Raji (cell line): Measurements from ENCODE around the gene DRAP1.

Source experiments
- POLR2A ChIP-seq: IDR thresholded peaks from 2 replicates; pipeline ENCODE4 v1.6.1; 2011; ENCODE audit warnings: low read depth, low read length, control low read depth; ENCODE audit not compliant: insufficient read depth

DRAP1 gene

DNA sequence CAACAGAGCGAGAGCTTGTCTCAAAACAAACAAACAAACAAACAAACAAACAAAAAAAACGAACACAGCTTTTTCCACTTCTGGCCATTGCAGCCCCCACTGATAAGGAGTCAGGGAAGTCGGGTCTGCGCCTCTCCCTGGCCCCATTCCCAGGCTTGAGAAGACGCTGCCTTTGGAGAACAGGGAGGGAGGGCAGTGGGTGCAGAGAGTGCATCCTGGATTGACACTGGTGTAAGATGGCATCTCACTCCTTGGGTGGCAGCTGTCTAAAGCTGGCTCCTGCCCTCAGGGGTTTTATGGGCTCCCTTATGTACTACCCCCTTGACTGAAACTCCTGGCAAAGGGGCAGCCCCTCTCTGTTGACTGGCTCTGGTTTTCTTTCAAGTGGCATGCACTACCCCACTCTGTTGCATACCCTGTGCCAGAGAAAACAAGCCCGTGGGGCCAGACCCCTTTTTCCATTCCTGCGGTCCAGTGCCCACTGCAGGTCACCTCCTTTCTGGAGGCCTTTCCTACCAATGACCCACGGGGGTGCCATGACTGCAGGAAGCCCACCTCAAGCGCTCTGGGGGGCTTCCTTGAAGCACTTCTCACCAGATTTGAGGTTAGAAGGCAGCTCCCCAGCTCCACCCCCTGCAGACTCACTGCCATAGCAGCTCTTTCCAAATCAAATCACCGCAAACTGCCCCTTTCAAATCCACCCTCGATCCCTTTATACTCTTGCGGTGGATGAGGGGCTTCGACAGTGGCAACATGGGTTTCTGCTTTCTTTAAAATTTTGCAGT lies 12.7 kb downstream of the DRAP1 start:
- TF ChIP-seq POLR2A: no peak

DNA sequence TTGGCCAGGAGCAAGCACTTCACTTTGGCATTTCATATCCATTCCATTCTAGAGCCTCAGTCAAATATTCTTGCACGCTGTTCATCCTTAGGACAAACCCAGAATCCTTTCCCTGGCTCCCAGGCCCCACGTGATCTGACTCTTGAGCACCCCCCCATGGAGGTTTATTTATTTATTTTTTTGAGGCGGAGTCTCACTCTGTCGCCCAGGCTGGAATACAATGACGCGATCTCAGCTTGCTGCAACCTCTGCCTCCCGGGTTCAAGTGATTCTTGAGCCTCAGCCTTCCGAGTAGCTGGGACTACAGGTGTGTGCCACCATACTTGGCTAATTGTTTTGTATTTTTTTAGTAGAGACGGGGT lies 13.3 kb downstream of the DRAP1 start:
- TF ChIP-seq POLR2A: no peak

DNA sequence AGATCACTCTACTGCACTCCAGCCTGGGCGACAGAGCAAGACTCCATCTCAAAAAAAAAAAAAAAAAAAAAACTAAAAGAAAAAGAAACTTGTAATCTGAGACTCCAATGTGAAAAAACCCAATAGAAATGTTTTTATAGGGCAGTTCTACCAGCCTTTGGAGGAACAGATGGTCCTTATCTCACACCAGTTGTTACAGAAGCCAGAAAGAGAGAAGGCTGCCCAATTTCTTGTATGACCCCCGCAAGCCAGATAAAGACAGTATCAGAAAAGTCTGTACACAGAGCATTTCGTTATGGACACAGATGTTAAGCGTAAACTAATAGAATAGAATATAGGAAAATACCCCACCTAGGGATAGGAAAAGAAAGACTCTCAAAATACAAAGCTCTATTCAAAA lies 14.8 kb downstream of the DRAP1 start:
- TF ChIP-seq POLR2A: no peak

DNA sequence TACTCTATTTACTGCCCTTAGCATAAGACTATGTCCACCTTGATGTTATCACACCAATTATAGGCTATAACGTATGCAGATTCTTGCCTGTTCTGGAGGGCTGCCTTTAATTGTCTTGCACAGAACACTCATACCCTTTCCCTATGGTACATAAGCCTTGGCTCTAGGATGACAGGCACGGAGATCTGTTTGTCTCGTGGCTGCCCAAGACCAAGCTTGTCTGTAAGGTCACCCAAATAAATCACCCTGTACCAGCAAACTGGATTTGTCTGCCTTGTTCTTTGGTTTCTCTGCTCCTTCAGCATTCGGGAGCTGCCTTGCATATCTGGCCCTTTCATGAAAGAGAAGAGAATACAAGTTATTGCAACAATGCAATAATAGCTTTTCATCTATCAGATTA lies 18.5 kb downstream of the DRAP1 start:
- TF ChIP-seq POLR2A: no peak

DNA sequence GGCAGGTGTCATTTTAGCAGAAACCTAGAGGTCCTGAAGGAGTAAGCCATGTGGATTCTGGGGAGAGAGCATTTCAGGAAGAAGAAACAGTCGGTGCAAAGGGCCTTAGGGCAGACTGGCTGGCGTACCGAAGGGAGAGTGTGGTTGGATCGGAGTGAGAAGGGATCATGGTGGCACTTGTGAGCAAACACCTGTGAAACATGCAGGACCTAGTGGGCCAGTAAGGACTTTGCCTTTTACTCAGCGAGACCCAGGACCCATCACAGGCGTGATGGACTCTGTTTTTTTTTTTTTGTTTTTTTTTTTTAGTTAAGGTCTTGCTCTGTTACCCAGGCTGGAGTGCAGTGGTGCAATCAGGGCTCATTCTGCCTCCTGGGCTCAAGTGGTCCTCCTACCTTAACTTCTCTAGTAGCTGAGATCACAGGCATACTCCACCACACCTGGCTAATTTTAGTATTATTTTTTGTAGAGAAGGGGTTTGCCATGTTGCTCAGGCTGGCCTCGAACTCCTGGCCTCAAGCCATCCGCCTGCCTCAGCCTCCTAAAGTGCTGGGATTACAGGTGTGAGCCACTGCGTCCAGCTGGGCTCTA lies 22.6 kb downstream of the DRAP1 start:
- TF ChIP-seq POLR2A: no peak

DNA sequence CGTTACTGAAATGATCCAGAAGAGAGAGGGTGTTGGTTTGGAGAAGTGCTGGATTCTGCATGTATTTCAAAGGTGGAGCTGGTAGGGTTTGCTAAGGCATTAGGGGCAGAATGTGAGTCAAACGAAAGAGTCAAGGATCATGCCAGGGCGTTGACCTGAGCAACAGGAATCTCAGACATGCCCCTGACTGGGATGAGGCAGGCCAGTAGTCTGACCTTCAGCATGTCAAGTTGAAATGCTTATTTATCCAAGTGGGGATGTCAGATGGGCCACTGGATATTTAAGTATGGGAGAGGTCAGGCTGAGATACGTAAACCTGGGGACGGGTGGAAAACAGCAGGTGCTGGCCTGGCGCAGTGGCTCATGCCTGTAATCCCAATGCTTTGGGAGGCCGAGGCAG lies 23.3 kb downstream of the DRAP1 start:
- no peak for TF ChIP-seq POLR2A

DNA sequence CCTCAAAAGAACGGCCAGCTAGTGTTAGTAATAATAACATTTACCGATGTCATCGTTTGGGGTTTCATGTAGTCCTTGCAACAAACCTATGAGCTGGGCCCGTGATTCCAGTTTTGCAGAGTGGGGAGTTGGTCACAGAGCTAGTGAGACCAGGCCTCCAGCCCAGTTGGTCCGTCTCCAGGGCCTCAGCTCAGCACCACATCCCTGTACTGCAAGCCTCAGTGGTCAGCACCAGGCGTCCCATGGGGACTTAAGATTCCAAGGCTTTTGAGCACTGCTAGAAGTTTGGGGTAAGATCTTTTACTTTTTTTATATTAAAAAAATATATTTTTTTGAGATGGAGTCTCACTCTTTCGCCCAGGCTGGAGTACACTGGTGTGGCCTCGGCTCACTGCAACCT lies 25.0 kb downstream of the DRAP1 start:
- no peak for TF ChIP-seq POLR2A

DNA sequence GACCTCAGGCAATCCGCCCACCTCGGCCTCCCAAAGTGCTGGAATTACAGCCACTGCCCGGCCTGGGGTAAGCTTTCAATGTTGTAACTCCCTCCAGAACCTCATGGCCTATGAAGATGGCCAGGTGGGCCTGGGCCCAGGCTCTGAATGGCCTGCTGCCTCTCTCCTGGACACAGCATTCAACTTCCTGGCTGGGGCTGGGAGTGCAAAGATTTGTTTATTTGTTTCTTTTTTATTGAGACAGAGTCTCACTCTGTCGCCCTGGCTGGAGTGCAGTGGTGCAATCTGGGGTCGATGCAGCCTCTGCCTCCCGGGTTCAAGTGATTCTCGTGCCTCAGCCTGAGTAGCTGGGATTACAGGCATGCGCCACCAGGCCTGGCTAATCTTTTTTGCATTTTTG lies 25.5 kb downstream of the DRAP1 start:
- TF ChIP-seq POLR2A: no peak

DNA sequence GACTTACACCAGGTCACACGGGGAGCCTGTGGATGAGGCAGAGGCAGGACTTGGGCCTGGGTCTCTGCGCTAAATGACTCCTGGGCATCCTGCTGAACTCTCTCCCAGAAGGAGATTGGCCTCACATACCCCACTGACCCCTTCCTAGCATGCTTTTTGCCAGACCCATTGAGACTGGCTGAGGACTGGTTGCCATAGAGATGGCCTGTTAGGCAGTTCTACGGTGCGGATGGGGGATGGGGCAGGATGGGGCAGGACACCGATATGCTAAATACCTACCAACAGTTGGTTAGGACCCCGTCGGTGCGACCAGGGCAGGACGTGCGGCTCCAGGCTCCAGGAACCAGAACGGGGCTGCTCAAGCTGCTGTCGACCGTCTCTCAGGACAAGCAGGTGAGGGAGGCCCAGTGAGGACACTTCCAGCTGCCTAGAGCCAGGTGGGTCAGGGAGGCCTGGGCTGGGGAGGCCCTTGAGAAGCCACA lies 26.2 kb downstream of the DRAP1 start, which contains the start of gene TSGA10IP:
Gene TSGA10IP, plus strand, starts transcription at position 51 of the 482 bp plus-strand sequence. Its CDS starts 196 bp downstream, at position 247.
- no peak for TF ChIP-seq POLR2A

DNA sequence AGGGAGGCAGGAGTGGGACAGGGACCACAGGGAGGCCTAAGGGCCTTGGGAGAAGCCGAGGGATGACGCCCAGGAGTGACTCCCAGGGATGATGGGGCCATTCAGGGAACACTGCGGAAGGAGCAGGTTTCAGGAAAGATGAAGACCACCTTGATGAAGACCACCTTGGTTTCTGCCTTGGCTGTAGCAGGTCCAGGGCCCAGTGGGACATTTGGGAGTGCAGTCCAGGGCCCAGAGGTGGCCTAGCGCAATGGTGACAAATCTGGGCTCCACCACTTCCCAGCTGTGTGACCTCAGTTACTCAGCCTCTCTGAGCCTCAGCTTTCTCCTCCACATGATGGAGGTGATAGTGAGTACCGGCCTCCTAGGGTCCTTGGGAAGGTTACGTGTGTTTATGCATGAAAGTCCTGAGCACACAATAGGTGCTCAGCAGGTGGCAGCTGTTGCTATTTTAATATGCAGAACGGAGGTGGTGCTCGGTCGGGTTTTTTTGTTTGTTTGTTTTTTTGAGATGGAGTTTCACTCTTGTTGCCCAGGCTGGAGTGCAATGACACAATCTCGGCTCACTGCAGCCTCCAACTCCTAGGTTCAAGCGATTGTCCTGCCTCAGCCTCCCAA lies 26.8 kb downstream of the DRAP1 start:
- no peak for TF ChIP-seq POLR2A

DNA sequence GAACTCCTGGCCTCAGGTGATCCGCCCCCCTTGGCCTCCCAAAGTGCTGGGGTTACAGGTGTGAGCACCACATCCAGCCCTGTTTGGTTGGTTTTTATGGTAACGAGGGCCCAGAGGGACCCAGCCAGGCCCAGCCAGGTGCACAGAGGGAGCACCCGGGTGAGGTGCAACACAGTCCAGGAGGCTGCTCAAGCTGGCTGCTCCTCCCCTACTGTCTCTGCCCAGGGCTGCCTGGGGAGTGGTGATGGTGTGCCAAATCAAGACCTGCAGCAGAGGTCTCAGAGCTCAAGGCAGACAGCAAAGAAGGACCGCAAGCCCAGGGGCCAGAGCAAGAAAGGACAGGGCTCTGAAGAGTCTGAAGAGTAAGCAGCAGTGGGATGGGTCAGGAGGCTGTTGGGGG lies 27.4 kb downstream of the DRAP1 start:
- no peak for TF ChIP-seq POLR2A

DNA sequence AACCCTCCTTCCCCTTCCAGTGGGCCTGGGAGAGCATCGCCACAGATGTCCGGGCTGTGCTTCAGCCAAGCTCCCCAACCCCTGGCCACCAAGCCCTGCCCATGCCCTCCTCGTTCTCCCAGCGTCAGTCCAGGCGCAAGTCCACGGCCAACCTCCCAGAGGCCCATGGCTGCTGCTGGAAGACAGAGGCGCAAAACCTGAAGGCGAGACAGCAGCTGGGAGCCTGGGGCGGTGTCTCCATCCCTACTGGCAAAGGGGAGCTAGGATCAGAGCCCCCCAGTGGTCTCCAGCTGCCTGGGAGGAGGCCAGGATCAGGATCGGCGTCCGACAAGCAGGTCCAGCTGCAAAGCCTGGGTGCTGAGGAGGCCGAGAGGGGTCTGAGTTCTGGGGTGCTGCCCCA lies 27.9 kb downstream of the DRAP1 start:
- TF ChIP-seq POLR2A: no peak

DNA sequence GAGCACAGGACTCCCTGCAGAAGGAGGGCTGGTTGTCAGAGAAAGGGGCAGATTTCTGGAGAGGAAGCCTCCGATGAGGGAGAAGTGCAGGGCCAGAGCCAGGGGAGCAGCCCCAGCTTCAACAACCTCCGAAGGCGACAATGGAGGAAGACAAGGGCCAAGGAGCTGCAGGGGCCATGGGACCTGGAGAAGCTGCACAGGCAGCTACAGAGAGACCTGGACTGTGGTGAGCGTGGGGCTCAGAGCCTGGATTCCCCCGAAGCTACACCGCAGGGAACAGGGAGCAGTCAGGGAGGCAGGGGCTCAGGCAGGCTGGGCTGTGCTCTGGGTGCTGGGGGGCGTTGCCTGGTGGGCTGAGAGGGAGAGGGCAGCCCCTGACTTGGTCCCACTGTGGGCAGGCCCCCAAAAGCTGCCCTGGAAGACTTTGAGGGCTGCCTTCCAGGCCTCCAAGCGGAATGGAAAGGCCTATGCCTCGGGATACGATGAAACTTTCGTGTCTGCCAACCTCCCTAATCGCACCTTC lies 28.4 kb downstream of the DRAP1 start:
- TF ChIP-seq POLR2A: no peak

DNA sequence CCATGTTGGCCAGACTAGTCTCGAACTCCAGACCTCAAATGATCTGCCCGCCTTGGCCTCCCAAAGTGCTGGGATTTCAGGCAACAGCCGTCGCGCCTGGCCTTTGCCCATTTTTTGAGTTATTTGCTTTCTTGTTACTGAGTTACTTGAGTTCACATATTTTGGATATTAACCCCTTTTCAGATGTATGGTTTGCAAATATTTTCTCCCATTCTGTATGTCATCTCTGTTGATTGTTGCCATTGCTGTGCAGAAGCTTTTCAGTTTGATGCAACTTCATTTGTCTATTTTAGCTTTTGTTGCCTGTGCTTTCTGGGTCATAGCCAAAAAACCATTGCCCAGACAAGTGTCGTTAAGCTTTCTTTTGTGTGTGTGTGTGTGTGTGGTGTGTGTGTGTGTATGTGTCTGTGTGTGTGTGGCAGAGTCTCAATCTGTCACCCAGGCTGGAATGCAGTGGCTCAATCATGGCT lies 32.9 kb downstream of the DRAP1 start:
- TF ChIP-seq POLR2A: no peak

DNA sequence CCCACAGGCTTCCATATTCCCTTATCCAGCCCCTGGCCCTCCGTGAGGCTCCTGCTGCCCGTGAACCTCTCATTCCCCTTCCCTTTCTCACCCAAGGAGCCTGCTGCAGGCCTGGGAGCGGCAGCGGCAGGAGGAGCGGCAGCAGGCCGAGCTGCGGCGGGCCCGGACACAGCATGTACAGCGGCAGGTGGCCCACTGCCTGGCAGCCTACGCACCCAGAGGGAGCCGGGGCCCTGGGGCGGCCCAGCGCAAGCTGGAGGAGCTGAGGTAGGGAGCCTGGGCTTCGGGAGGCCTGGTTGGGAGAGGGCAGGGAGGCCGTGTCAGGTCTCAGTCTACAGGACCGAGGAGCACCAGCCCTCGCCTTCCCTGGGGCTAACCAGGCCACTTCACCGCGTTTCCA lies 34.2 kb downstream of the DRAP1 start:
- no peak for TF ChIP-seq POLR2A

DNA sequence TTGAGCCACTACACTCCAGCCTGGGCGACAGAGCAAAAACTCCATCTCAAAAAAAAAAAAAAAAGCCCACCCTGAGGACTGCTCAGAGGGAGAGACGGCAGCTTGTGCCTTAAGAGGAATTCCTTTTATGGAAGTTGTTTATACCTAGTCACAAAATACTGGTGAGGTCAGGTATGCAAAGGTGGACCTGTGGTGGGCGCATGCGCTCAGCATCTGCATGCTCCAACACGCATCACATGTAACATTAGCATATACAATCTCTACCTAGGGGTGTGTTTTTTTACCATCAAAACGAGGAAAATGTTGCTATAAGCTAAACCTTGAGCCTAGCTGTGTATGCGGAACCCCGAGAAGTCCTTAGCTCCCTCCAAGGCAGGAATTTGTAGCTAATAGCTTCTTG lies 35.5 kb downstream of the DRAP1 start:
- no peak for TF ChIP-seq POLR2A
